GM12878 (cell line): ENCODE results near the gene DENND1A. TPM values are rescaled to one million over a fixed set of nuclear protein-coding genes. Genes with fewer than 3 reads are reported as not detected.

Source experiments
- ATAC-seq: fragments of 200-7000 bp; cut with Tn5 transposase; 3 replicates; pipeline ENCODE4 v1.9.1; 2020; ENCODE audit warnings: mild to moderate bottlenecking, moderate library complexity
- BruUV-seq: library from RNA; stranded (reverse); fragments of 400-500 nt; replicated peaks from 2 replicates; lab custom pipeline; 2021; lab: Mats Ljungman, UMichigan
- CTCF ChIA-PET: fragments of 300-600 bp; sonication (Branson Sonifier 250); formaldehyde crosslinking; extraction: SDS; loops from one replicate; lab custom pipeline; 2021; ENCODE audit warnings: inconsistent platforms; lab: Yijun Ruan, JAX
- POLR2A ChIA-PET: fragments of 350-600 bp; formaldehyde crosslinking; extraction: SDS; loops from one replicate; lab custom pipeline; 2021; ENCODE audit warnings: inconsistent platforms; lab: Charles Lee
- RAD21 ChIA-PET: fragments of 300-600 bp; sonication (Branson Sonifier 250); formaldehyde crosslinking; loops from one replicate; lab custom pipeline; 2023; ENCODE audit warnings: antibody characterized with exemption; ENCODE audit not compliant: unreplicated experiment; lab: Charles Lee
- SMC1A ChIA-PET: fragments of 300-600 bp; sonication (Branson Sonifier 250); formaldehyde crosslinking; loops from one replicate; lab custom pipeline; 2023; ENCODE audit not compliant: unreplicated experiment, uncharacterized antibody; lab: Charles Lee
- DNase-seq: peaks from one replicate; pipeline ENCODE4 v3.0.0-alpha.2; 2011; ENCODE audit warnings: low read depth, low spot score
- FAIRE-seq: peaks from 3 replicates; lab custom pipeline; 2011; peaks lifted over from hg19 to GRCh38; lab: Jason Lieb, UNC
- H2AFZ ChIP-seq: 2 replicates; pipeline ENCODE4 v1.6.0; 2011; ENCODE audit warnings: low read depth, low read length, control low read depth; ENCODE audit not compliant: control insufficient read depth
- H3K27ac ChIP-seq: 2 replicates; pipeline ENCODE4 v1.5.1; 2011; ENCODE audit warnings: control low read depth; ENCODE audit not compliant: control insufficient read depth, insufficient read depth
- H3K27me3 ChIP-seq, 2 experiments: replicated peaks in 1 of 2; 2 replicates each; pipeline versions ENCODE4 v1.6.0 to v1.6.1; 2011; ENCODE audit warnings: low read length in 1 of 2; ENCODE audit not compliant: control insufficient read depth in 2 of 2, insufficient read depth in 2 of 2
- H3K36me3 ChIP-seq, 2 experiments: 2 replicates each; pipeline ENCODE4 v1.5.1; 2011; ENCODE audit warnings: low read length in 1 of 2; ENCODE audit not compliant: control insufficient read depth in 2 of 2, insufficient read depth in 2 of 2
- H3K4me1 ChIP-seq: 2 replicates; pipeline ENCODE4 v1.6.1; 2011; ENCODE audit warnings: mild to moderate bottlenecking, low read length, moderate library complexity, mixed read lengths; ENCODE audit not compliant: control insufficient read depth, insufficient read depth
- H3K4me2 ChIP-seq: 2 replicates; pipeline ENCODE4 v1.6.0; 2011; ENCODE audit warnings: control low read depth; ENCODE audit not compliant: control insufficient read depth, insufficient read depth
- H3K4me3 ChIP-seq: fragments of 200-600 bp; sonication (generic); 2 replicates; pipeline ENCODE4 v1.5.1; 2016
- H3K79me2 ChIP-seq: 2 replicates; pipeline ENCODE4 v1.6.0; 2011; ENCODE audit warnings: low read length; ENCODE audit not compliant: control insufficient read depth, insufficient read depth
- H3K9ac ChIP-seq: 2 replicates; pipeline ENCODE4 v1.8.0; 2011; ENCODE audit warnings: low read length, control low read depth, mixed read lengths; ENCODE audit not compliant: control insufficient read depth, insufficient read depth
- H3K9me3 ChIP-seq: replicated peaks from 3 replicates; pipeline ENCODE4 v1.5.1; 2011; ENCODE audit warnings: mild to moderate bottlenecking, low read length; ENCODE audit not compliant: control insufficient read depth, insufficient read depth
- H4K20me1 ChIP-seq: 2 replicates; pipeline ENCODE4 v1.6.0; 2011; ENCODE audit not compliant: control insufficient read depth, insufficient read depth
- MXI1 ChIP-seq: fragments of 150-350 bp; IDR thresholded peaks from 2 replicates; pipeline ENCODE4 v1.6.1; 2011; ENCODE audit warnings: low read depth, mild to moderate bottlenecking, inconsistent platforms, low read length, improper control_type of control experiment
- ZNF217 ChIP-seq: fragments of 450-650 bp; IDR thresholded peaks from 2 replicates; pipeline ENCODE4 v1.6.1; 2017; ENCODE audit warnings: antibody characterized with exemption, mild to moderate bottlenecking
- WGBS: methylation state at CpG from one replicate; pipeline ENCODE4 v1.1.6; 2016; ENCODE audit warnings: low lambda C conversion rate; ENCODE audit not compliant: insufficient replicate concordance, insufficient coverage; ENCODE audit errors: missing lambda C conversion rate; 5-methylcytosine and 5-hydroxymethylcytosine counted together
- in situ Hi-C: fragments of 300-500 bp; cut with MboI; formaldehyde crosslinking; loops from 9 replicates; pipeline ENCODE4 v1.14.3; 2018; ENCODE audit warnings: mixed read lengths
- intact Hi-C: fragments of 100-400 bp; cut with micrococcal nuclease; formaldehyde crosslinking; loops from one replicate; pipeline ENCODE4 v1.14.2; 2022; ENCODE audit not compliant: unreplicated experiment
- polyA plus RNA-seq, 11 experiments: library from polyadenylated mRNA; depleted of rRNA in 4 of 11; unstranded in 6 of 11; stranded (reverse) in 5 of 11; fragments of >200 nt; fragmentation: Nextera tagmentation in 4 of 11; fragmentation: Illumina TruSeq in 1 of 11; extraction: Ambion mirVana in 4 of 11; extraction: Trizol in 1 of 11; gene quantifications; 1 replicate in 1 of 11; 2 replicates in 10 of 11; pipeline versions ENCODE4 v1.2.1 to v1.2.3, GENCODE V29; 2011 to 2016; ENCODE audit warnings: inconsistent platforms in 2 of 11, missing spikeins in 2 of 11, low read depth in 1 of 11
- total RNA-seq, 4 experiments: library from RNA; depleted of rRNA in 3 of 4; stranded (reverse); fragments of >200 nt in 3 of 4; fragmentation: Illumina TruSeq in 1 of 4; extraction: Trizol in 1 of 4; gene quantifications; 2 replicates each; pipeline versions ENCODE4 v1.2.1 to v1.2.3, GENCODE V29; 2013 to 2021
- TF ChIP-seq, protein P1 (sequence below), 3 experiments: IDR thresholded peaks in 2 of 3; conservative IDR thresholded peaks in 1 of 3; 2 replicates each; pipeline ENCODE4 v1.5.1; 2011; ENCODE audit warnings: low read depth in 3 of 3, low read length in 3 of 3, mild to moderate bottlenecking in 3 of 3, control low read depth in 2 of 3, moderate library complexity in 2 of 3, inconsistent platforms in 1 of 3, mixed read lengths in 1 of 3; ENCODE audit not compliant: control insufficient read depth in 2 of 3, insufficient read depth in 1 of 3; ENCODE audit errors: extremely low read depth in 1 of 3

The DENND1A gene
- total and polyA plus RNA-seq, 10 of the 15 experiments (the other 5 are each of a cell fraction or from before 2014, with no cell fraction given): 14.1 to 48.6 (median 35.2) TPM

DNA sequence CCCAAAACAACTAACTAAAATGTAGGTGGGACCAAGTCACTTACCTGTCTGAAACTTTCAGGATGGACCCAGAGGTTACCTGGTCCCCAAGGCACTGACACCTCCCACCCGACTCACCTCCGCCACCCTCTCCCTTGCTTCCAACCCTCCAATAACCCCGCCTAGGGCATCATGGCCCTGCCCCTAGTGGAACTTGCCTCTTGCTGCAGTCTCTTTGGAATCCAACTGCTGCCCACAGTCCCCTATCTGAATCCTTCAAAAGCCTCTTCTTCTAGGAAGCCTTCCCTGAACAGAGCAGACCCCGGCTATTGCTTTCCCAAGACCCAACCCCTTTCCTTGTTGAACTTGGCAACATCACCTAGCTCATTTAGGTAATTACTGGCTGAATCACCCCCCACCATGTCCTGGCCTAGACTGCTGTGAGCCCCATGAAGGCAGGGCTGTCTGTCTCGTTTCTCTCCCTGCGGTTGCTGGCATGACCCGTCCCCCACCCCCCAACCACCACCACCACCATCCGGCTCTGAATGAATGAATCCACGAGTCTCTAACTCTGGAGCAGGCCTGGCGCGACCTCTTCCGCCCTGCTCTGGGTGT is 564.5 kb downstream of the DENND1A start:
- H4K20me1 ChIP-seq: no peaks in the 10 kb centered on the region
- H3K79me2 ChIP-seq: no peaks in the 10 kb centered on the region
- 62% methylated on average over 12 of the region's 12 CpGs for whole genome bisulfite sequencing
- ChIA-PET SMC1A (no interaction called here), RAD21 (no interaction called here), POLR2A (no interaction called here), CTCF (interaction anchor here (1.9 kb wide), 1 partner anchor 11 kb away, joined by 7 read pairs; no protein-coding TSS in a partner anchor)
- H3K9me3 ChIP-seq: no peaks in the 10 kb centered on the region
- in situ Hi-C loops: no loop called here
- H3K27ac ChIP-seq: no peak overlapping the region
- H3K4me2 ChIP-seq: no peak overlapping the region
- intact Hi-C loops: no loop called here
- BruUV-seq: no TSS peak
- H3K36me3 ChIP-seq: no peaks in the 10 kb centered on the region
- DNase-seq (no peak), ATAC-seq (peak; percentile 64), FAIRE-seq (no peak)
- no peak overlapping the region for H3K4me3 ChIP-seq
- TF ChIP-seq MXI1 (no peak), ZNF217 (no peak)
- TF ChIP-seq, protein P1, sequence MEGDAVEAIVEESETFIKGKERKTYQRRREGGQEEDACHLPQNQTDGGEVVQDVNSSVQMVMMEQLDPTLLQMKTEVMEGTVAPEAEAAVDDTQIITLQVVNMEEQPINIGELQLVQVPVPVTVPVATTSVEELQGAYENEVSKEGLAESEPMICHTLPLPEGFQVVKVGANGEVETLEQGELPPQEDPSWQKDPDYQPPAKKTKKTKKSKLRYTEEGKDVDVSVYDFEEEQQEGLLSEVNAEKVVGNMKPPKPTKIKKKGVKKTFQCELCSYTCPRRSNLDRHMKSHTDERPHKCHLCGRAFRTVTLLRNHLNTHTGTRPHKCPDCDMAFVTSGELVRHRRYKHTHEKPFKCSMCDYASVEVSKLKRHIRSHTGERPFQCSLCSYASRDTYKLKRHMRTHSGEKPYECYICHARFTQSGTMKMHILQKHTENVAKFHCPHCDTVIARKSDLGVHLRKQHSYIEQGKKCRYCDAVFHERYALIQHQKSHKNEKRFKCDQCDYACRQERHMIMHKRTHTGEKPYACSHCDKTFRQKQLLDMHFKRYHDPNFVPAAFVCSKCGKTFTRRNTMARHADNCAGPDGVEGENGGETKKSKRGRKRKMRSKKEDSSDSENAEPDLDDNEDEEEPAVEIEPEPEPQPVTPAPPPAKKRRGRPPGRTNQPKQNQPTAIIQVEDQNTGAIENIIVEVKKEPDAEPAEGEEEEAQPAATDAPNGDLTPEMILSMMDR (IDR thresholded peaks at IDR 0.05 in 2 of 3, conservative IDR thresholded peaks at IDR 0.05 in 1 of 3; ENCODE audit: control insufficient read depth in 2 of 3, extremely low read depth in 1 of 3, insufficient read depth in 1 of 3, low read depth in 3 of 3, low read length in 3 of 3): peak in 2 of 3 experiments; percentile 32 to 42; a peak in 2 of 6 replicates
- no peak overlapping the region for H2AFZ ChIP-seq
- no peak overlapping the region for H3K9ac ChIP-seq
- H3K27me3 ChIP-seq: no peaks in the 10 kb centered on the region; a peak in 1 of 4 replicates
- peaks cover 1% of the 10 kb centered on the region; the same call in 1 of the 2 replicates for H3K4me1 ChIP-seq
